DMS114 treated with DMSO at 0.1 percent for 48 hours (cell line): ENCODE measurements around the gene TRAF5.
A peak's percentile ranks its signal among the peaks of the same experiment; 100 is the strongest.
"Not testable (repeated sequence)": the region's sequence is repeated elsewhere in the genome, so short reads cannot be mapped to it uniquely, and the experiment has no call there.

ENCODE experiments used
- DNase-seq: peaks from one replicate; lab custom pipeline; 2025; ENCODE audit not compliant: unreplicated experiment; lab: John Stamatoyannopoulos, UW

TRAF5 gene

GRCh38 chr1:211376807-211377470, 50.3 kb downstream of the TRAF5 start:
- no peak for DNase-seq

DNA sequence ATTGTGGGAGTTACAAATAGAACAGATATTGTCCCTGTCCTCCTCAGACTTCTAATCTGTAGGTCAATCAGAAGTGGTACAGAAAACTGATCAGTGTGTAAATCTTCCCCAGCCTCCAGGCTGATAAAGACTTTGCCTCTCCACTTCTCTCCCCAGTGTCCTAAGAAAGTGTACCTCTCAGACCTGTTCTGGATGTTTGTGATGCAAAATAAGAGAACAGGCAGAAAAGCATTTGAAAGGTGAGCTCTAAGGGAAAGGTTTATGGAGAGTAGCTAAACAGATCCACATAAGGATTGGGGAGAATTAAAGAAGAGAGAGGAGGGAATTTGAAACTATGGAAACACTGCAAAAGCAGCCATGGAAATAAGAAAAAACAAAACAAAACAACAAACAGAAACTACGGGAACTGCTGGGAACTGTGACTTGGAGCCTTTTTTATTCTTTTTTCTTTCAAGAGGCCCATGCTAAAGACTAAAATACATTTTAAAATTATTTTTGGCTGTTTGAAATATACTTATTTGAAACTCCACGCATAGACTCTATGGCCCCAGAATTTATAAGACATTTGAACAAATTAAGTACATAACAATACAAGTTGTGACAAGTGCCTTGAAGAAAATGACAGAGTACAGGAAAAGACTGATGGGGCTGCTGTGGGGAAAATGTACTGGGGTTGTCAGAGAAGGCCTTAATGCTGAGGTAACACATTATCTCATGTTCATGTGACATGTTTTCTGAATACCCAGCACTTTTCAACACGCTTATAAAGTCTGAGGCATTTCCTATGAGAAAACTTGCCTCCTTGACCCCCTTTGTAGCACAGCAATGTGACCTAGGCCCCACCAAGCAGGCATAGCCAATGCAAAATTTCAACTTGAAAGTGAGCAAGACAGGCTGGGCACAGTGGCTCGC, 51.2 kb downstream of the TRAF5 start:
- DNase-seq = no peak

DNA sequence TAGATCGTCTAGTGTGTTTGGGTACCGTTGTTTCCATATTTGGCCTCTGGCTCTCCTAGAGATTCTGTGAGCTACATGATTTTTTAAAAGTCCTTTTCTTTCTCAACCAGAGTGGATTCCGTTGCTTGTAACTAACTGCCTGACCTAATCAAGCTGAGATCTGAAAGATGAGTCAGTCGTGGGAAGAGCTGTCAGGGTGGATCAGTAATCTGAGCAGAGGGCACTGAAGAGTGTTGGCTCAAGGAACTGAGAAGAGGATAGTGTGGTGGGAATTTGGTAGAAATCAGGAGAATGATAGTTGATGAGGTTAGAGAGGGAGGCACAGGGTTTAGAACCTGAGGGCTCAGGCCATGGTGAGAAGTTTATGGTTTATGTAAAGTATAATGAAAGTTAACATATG, 52.2 kb downstream of the TRAF5 start:
- no peak for DNase-seq

- no peak for DNase-seq
Observed at GRCh38 chr1:211379446-211379845, 52.8 kb downstream of the TRAF5 start.

GRCh38 chr1:211381481-211382181, 55.0 kb downstream of the TRAF5 start:
- DNase-seq = no peak

- DNase-seq = peak; percentile 32
Observed at GRCh38 chr1:211382182-211382713, 55.6 kb downstream of the TRAF5 start.

DNA sequence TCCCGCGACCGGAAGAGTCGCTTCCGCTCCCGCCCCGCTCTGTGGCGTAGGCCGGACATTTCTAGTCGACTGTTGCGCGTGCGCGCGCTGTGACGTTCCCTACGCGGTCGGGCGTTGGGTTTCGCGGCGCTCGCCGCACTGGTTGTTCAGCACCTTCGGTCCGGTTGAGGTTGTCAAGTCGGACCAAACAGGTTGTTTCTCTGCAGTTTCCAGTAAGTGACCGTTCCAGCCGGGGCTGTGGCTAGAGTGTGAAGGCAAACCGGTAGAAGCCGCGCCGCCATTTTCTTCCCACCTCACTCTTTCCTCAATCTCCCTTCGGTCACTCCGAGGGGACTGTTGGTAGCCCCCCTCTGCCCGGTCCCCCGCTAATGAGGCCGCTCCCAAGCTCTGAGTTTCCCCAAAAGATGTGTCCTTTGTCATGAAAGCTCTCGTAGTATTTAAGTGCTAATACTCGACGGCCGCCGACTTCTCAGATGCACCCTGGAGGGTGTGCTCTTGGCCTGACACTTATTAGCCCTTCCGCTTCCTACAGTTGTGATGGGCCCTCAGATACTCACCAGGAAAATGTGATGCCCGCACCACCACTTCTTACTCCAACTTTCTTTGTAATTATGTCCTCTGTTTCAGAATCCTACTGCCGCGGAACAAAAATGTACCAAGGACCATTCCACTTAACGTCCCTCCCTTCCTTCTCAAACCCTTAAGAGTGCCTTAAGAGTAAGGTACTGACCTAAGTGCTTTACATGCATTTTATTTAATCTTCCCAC, 56.3 kb downstream of the TRAF5 start:
- peak; percentile 77 for DNase-seq

- no peak for DNase-seq
Observed at GRCh38 chr1:211384524-211384923, 57.9 kb downstream of the TRAF5 start.

- no peak for DNase-seq
Observed at GRCh38 chr1:211386921-211387320, 60.3 kb downstream of the TRAF5 start.

DNA sequence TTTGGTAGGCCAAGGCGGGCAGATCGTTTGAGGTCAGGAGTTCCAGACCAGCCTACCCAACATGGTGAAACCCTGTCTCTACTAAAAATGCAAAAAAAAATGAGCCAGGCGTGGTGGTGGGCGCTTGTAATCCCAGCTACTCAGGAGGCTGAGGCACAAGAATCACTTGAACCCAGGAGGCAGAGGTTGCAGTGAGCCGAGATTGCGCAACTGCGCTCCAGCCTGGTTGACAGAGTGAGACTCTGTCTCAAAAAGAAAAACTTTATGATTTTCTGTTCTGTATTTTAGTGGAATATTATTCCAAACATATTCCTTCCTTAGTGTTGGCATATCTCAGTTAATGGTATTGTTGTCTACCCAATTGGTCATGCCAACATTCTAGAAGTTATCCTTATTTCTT, 64.2 kb downstream of the TRAF5 start:
- not testable (repeated sequence) for DNase-seq

- DNase-seq = no peak
Observed at GRCh38 chr1:211393203-211393602, 66.6 kb downstream of the TRAF5 start.

- DNase-seq = not testable (repeated sequence)
Observed at GRCh38 chr1:211398266-211398930, 71.8 kb downstream of the TRAF5 start.

DNA sequence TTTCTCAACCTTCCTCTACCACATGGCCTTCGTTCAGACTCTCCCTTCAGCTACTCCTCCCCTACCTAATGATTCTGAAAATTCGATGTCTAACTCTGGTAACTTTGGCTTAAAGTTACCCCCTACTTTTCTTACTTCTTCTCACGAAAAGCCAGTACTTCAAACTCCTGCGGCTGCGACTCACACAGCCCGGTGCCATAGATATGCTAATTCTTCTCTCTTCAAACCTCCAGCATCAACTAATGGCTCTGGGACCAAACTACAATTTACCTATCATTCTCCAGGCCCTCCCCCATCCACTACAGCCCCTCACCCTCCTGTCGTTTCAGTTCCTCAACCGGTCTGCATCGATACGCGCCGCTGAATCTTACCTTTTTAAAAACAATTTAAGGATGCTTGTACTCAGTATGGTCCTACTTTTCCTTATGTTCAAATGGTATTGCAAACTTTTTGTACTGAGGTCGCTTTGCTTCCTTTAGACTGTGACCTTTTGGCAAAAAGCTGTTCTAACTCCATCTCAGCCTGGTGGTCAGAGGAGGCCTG, 73.3 kb downstream of the TRAF5 start:
- not testable (repeated sequence) for DNase-seq

- not testable (repeated sequence) for DNase-seq
Observed at GRCh38 chr1:211401751-211402150, 75.1 kb downstream of the TRAF5 start.

DNA sequence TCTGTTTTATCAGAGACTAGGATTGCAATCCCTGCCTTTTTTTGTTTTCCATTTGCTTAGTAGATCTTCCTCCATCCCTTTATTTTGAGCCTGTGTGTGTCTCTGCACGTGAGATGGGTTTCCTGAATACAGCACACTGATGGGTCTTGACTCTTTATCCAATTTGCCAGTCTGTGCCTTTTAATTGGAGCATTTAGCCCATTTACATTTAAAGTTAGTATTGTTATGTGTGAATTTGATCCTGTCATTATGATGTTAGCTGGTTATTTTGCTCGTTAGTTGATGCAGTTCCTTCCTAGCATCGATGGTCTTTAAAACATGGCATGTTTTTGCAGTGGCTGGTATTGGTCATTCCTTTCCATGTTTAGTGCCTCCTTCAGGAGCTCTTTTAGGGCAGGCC, 79.5 kb downstream of the TRAF5 start:
- not testable (repeated sequence) for DNase-seq

DNA sequence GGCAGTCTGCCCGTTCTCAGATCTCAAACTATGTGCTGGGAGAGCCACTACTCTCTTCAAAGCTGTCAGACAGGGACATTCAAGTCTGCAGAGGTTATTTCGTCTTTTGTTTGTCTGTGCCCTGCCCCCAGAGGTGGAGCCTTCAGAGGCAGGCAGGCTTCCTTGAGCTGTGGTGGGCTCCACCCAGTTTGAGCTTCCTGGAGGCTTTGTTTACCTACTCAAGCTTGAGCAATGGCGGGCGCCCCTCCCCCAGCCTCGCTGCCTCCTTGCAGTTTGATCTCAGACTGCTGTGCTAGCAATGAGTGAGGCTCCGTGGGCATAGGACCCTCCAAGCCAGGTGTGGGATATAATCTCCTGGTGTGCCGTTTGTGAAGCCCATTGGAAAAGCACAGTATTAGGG, 81.1 kb downstream of the TRAF5 start:
- DNase-seq = not testable (repeated sequence)

GRCh38 chr1:211411639-211412038, 85.0 kb downstream of the TRAF5 start:
- DNase-seq = no peak

DNA sequence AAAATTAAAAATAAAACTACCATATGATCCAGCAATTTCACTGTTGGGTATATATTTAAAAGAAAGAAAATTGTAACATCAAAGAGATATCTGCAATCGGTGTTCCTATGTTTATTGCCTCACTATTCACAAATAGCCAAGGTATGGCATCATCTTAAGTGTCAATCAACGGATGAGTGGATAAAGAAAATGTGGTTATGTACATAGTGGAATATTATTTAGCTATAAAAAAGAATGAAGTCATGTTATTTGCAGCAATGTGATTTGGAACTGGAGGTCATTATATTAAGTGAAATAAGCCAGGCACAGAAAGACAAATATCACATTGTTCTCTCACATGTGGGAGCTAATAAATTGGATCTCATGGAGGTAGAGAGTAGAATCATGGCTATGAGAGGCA, 89.1 kb downstream of the TRAF5 start:
- no peak for DNase-seq

GRCh38 chr1:211416246-211416627, 89.6 kb downstream of the TRAF5 start:
- DNase-seq = not testable (repeated sequence)
